ENCODE data around the gene NEK11. TPM values are rescaled to one million over a fixed set of nuclear protein-coding genes. Genes with fewer than 3 reads are reported as not detected.

NEK11 gene
- total RNA-seq, 2 donors from 2014 or later: 1.8 to 10.3 TPM

DNA sequence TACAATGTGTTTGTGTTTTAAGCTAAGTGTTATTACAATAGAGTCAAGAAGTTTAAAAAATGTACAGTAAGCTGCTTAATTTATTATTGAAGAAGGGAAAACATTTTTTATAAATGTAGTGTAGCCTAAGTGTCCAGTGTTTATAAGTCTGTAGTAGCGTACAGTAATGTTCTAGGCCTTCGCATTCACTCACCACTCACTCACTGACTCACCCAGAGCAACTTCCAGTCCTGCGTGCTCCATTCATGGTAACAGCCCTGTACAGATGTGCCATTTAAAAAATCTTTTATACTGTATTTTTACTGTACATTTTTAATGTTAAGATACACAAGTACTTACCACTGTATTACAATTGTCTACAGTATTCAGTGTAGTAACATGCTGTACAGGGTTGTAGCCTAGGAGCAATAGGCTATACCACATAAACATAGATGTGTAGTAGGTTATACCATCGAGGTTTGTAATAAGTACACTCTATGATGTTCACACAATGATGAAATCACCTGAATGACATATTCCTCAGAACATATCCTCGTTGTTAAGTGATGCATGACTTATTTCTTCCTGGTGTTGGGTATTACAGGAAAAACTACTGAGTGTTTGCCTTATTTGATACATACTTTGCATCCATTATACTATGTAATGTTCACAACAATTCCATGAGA, 198.3 kb downstream of the NEK11 start:
- TF ChIP-seq CTCF (IDR thresholded peaks at IDR 0.05): no peak
- Histone ChIP-seq H3K36me3 (no peaks in the 10 kb centered on the region), H3K4me1 (ENCODE audit: control insufficient read depth in 1 of 2, low read depth in 2 of 2) (no peaks in the 10 kb centered on the region), H3K9me3 (no peaks in the 10 kb centered on the region), H3K27ac (no peak overlapping the region), H3K27me3 (replicated peaks; ENCODE audit: insufficient read depth) (no peaks in the 10 kb centered on the region), H3K4me3 (no peak overlapping the region)
- DNase-seq (ENCODE audit: low spot score) (no peak), ATAC-seq (ENCODE audit: insufficient number of reproducible peaks, low FRiP score, low read depth) (no peak)

- no peak for ATAC-seq (ENCODE audit: insufficient number of reproducible peaks, low FRiP score, low read depth)
- no peak for TF ChIP-seq CTCF (IDR thresholded peaks at IDR 0.05)
- H3K36me3 ChIP-seq: no peaks in the 10 kb centered on the region
Observed at GRCh38 chr3:131228522-131228921, 201.8 kb downstream of the NEK11 start.

DNA sequence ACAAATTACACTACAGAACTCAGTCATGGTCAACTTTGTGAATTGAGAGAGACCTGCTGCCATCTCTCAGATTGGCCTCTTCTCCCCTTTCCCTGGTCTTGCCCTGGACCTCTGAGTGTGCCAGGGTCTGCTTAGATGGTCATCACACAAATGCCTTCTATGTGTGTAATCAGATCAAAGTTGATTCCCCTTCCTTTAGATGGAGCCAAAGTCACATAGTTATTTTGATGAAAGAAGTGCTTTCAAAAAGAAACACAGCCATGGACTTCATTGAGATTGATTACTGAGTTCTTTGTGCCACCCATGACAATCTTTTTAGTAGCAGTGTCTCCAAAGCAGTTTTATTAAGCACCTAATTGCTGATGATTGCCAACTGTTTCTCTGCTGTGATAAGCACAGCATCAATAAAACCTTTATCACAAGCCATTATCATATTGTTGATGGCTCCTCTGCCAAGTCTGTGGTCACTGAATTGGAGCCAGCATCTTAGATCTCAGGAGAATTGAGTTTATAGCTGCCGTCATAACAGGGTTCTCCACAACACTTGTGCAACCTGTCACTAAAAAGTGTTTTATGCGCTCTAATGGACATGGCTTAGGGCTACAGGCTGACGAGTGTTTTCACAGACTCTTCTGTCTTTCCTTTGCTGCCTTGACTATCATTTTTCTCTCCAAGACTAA, 205.2 kb downstream of the NEK11 start:
- Histone ChIP-seq H3K27me3 (replicated peaks; ENCODE audit: insufficient read depth) (no peaks in the 10 kb centered on the region), H3K27ac (no peak overlapping the region), H3K9me3 (no peaks in the 10 kb centered on the region), H3K4me3 (no peak overlapping the region), H3K36me3 (no peaks in the 10 kb centered on the region), H3K4me1 (ENCODE audit: control insufficient read depth in 1 of 2, low read depth in 2 of 2) (no peaks in the 10 kb centered on the region)
- DNase-seq (ENCODE audit: low spot score) (no peak), ATAC-seq (ENCODE audit: insufficient number of reproducible peaks, low FRiP score, low read depth) (no peak)
- no peak for TF ChIP-seq CTCF (IDR thresholded peaks at IDR 0.05)

More at GRCh38 chr3:131228522-131228921, 201.8 kb downstream of the NEK11 start:
- H3K9me3 ChIP-seq: no peaks in the 10 kb centered on the region
- H3K27me3 ChIP-seq (replicated peaks; ENCODE audit: insufficient read depth): no peaks in the 10 kb centered on the region
- H3K4me1 ChIP-seq (ENCODE audit: control insufficient read depth in 1 of 2, low read depth in 2 of 2): no peaks in the 10 kb centered on the region
- no peak overlapping the region for H3K27ac ChIP-seq
- H3K4me3 ChIP-seq: no peak overlapping the region
- no peak for DNase-seq (ENCODE audit: low spot score)

DNA sequence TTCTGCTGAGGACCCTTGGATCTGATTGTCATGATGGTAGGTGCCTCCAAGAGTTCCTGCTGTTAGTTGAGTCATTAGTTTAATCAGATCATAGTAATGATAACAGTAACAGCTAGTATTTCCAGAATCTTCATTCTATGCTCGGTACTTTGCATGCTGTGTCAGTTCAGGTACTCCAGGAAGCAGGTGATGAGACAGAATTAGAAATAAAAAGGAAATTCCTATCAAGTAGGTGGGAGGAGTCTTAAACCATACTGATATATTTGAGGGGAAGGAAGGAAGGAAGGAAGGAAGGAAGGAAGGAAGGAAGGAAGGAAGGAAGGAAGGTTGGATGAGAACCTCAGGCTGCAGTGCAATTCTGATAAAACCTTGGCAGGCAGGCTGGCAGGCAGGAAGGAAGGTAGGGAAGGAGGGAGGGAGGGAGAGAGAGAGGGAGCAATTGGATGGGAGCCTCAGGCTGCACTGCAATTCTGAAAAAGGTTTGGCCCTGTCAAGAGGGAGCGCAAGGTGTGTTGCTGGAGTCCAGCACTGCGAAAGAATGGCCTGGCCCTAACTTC, 206.1 kb downstream of the NEK11 start:
- ATAC-seq (ENCODE audit: insufficient number of reproducible peaks, low FRiP score, low read depth): no peak
- no peak for TF ChIP-seq CTCF (IDR thresholded peaks at IDR 0.05)
- Histone ChIP-seq H3K4me1 (ENCODE audit: control insufficient read depth in 1 of 2, low read depth in 2 of 2) (no peaks in the 10 kb centered on the region), H3K9me3 (no peaks in the 10 kb centered on the region), H3K27ac (no peak overlapping the region), H3K4me3 (no peak overlapping the region), H3K36me3 (no peaks in the 10 kb centered on the region), H3K27me3 (replicated peaks; ENCODE audit: insufficient read depth) (no peaks in the 10 kb centered on the region)
- DNase-seq (ENCODE audit: low spot score): no peak

DNA sequence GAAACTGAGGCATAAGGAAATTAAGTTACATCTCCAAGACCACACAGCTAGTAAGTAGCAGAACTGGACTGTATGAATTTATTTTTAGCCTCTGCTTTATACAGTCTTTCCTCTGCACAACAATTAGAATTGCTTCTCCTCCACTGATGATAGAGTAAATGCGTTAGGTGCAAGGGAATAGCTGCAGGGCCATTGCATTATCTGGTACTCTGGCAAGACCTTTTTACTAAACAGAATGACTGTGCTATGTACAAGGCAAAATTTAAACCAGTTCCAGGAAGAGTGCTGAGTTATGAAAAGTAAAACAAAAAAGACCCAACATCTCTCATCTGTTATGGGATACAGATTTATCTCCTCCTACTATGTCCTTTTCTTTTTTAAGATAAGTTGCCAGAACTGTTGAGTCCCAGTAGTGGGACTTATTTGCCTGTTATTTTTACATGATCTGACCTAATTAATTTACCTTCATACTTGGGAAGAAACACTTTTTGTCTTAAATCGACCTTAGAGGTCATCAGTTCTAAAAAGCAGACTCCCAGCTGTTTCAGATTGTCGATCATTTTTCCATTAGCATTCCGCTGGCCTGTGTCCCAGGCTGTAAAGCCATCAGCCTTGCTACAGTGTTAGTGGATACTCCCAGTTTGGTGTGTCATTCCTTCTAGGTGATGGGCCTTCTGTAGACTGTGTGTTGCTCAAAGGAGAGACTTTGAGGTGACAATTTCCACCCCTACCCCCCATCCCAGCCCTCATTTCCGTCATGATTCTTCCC, 207.4 kb downstream of the NEK11 start:
- Histone ChIP-seq H3K36me3 (no peaks in the 10 kb centered on the region), H3K9me3 (no peaks in the 10 kb centered on the region), H3K27ac (no peak overlapping the region), H3K4me1 (ENCODE audit: control insufficient read depth in 1 of 2, low read depth in 2 of 2) (no peaks in the 10 kb centered on the region), H3K4me3 (no peak overlapping the region), H3K27me3 (replicated peaks; ENCODE audit: insufficient read depth) (no peaks in the 10 kb centered on the region)
- DNase-seq (ENCODE audit: low spot score) (no peak), ATAC-seq (ENCODE audit: insufficient number of reproducible peaks, low FRiP score, low read depth) (no peak)
- no peak for TF ChIP-seq CTCF (IDR thresholded peaks at IDR 0.05)

Data from thoracic aorta (tissue), 2 donors.